Putamen (tissue), 1 donor: Measurements from ENCODE around the gene HDAC10.

ENCODE experiments used
- DNase-seq: peaks from one replicate; pipeline ENCODE4 v3.0.0-alpha.2; 2016; ENCODE audit warnings: low spot score

HDAC10 gene

GRCh38 chr22:50250555-50251476 lies at the start of gene HDAC10:
Gene HDAC10 (minus strand): TSS chr22:50251265. CDS start chr22:50251032, 233 bp downstream.
- no peak for DNase-seq

GRCh38 chr22:50300620-50301257 lies 49.7 kb upstream of the HDAC10 start:
- DNase-seq, result no peak

- no peak for DNase-seq
These were observed 48.9 kb upstream of the HDAC10 start for GRCh38 chr22:50299785-50300619.

GRCh38 chr22:50298937-50299784 lies 48.1 kb upstream of the HDAC10 start:
- no peak for DNase-seq

- DNase-seq, result no peak
These were observed 47.2 kb upstream of the HDAC10 start for GRCh38 chr22:50298266-50298637.

GRCh38 chr22:50297510-50298265 lies 46.6 kb upstream of the HDAC10 start:
- no peak for DNase-seq

- DNase-seq, result no peak
These were observed 45.8 kb upstream of the HDAC10 start for GRCh38 chr22:50296658-50297490.

GRCh38 chr22:50294319-50294656 lies 43.2 kb upstream of the HDAC10 start:
- DNase-seq, result no peak

- no peak for DNase-seq
These were observed 42.6 kb upstream of the HDAC10 start for GRCh38 chr22:50293441-50294318.

GRCh38 chr22:50292643-50293440 lies 41.8 kb upstream of the HDAC10 start:
- DNase-seq, result no peak

GRCh38 chr22:50289942-50290630 lies 39.0 kb upstream of the HDAC10 start:
- DNase-seq, result no peak

- no peak for DNase-seq
These were observed 38.3 kb upstream of the HDAC10 start for GRCh38 chr22:50289151-50289941.

- no peak for DNase-seq
These were observed 36.7 kb upstream of the HDAC10 start for GRCh38 chr22:50287731-50288130.

- no peak for DNase-seq
These were observed 35.7 kb upstream of the HDAC10 start for GRCh38 chr22:50286701-50287318.

- no peak for DNase-seq
These were observed 35.2 kb upstream of the HDAC10 start for GRCh38 chr22:50286275-50286674.

GRCh38 chr22:50285568-50286229 lies 34.6 kb upstream of the HDAC10 start:
- no peak for DNase-seq
